GM23338 (cell line): Measurements from ENCODE around the gene NAP1L4.

Experiments
- JUNB ChIP-seq: IDR thresholded peaks from one replicate; pipeline ENCODE4 v1.6.1; 2016; ENCODE audit warnings: antibody characterized with exemption; ENCODE audit not compliant: unreplicated experiment
- NANOG ChIP-seq: IDR thresholded peaks from 2 replicates; pipeline ENCODE4 v1.6.1; 2016; ENCODE audit warnings: antibody characterized with exemption, borderline replicate concordance
- POLR2AphosphoS5 ChIP-seq: IDR thresholded peaks from 2 replicates; pipeline ENCODE4 v1.6.1; 2016; ENCODE audit warnings: antibody characterized with exemption, low read depth
- TF ChIP-seq, protein P1 (sequence below), 2 experiments: fragments of 200-600 bp in 1 of 2; sonication (generic) in 1 of 2; conservative IDR thresholded peaks; 2 replicates each; pipeline versions ENCODE4 v1.5.1 to v1.6.1; 2016 to 2017; ENCODE audit warnings: antibody characterized with exemption in 2 of 2, low read depth in 2 of 2, mild to moderate bottlenecking in 2 of 2, moderate library complexity in 1 of 2
- TF ChIP-seq, protein P2 (sequence below): fragments of 250-450 bp; sonication (Bioruptor Pico); IDR thresholded peaks from 2 replicates; pipeline ENCODE4 v1.5.0; 2020; ENCODE audit warnings: mild to moderate bottlenecking, moderate library complexity
- TF ChIP-seq, protein P3 (sequence below): IDR thresholded peaks from 2 replicates; pipeline ENCODE4 v1.6.1; 2016; ENCODE audit warnings: antibody characterized with exemption

DNA sequence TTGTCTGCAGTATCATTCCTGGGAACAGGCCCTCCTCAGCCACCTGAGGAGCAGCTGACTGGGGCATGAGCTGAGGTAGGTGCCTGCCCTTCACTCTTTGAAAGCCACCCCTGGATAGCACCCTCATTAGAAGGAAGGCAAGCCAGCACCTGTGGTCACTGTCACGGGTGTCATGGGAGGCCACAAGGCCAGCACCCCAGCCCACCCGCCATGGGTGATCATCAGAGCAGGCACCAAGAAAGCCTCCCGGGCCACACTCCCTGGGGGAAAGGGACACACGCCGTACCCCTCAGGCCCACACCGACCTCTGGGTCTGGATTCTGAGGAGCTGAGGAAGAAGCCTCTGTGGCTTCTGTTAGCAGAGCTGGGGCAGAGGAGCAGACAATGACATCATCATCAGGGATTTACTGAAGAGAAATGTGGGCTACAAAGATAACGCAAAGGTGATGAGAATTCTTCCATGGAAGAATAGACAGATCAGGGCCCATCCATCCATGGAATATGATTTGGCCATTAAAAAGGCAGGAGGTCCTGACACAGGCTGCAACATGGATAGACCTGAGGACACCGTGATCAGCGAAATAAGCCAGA, 16.7 kb upstream of the NAP1L4 start:
- TF ChIP-seq, protein P1, sequence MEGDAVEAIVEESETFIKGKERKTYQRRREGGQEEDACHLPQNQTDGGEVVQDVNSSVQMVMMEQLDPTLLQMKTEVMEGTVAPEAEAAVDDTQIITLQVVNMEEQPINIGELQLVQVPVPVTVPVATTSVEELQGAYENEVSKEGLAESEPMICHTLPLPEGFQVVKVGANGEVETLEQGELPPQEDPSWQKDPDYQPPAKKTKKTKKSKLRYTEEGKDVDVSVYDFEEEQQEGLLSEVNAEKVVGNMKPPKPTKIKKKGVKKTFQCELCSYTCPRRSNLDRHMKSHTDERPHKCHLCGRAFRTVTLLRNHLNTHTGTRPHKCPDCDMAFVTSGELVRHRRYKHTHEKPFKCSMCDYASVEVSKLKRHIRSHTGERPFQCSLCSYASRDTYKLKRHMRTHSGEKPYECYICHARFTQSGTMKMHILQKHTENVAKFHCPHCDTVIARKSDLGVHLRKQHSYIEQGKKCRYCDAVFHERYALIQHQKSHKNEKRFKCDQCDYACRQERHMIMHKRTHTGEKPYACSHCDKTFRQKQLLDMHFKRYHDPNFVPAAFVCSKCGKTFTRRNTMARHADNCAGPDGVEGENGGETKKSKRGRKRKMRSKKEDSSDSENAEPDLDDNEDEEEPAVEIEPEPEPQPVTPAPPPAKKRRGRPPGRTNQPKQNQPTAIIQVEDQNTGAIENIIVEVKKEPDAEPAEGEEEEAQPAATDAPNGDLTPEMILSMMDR (conservative IDR thresholded peaks at IDR 0.05; ENCODE audit: low read depth in 2 of 2) = no peak
- TF ChIP-seq JUNB = no peak
- TF ChIP-seq NANOG = no peak
- TF ChIP-seq POLR2AphosphoS5 = no peak
- TF ChIP-seq, protein P2, sequence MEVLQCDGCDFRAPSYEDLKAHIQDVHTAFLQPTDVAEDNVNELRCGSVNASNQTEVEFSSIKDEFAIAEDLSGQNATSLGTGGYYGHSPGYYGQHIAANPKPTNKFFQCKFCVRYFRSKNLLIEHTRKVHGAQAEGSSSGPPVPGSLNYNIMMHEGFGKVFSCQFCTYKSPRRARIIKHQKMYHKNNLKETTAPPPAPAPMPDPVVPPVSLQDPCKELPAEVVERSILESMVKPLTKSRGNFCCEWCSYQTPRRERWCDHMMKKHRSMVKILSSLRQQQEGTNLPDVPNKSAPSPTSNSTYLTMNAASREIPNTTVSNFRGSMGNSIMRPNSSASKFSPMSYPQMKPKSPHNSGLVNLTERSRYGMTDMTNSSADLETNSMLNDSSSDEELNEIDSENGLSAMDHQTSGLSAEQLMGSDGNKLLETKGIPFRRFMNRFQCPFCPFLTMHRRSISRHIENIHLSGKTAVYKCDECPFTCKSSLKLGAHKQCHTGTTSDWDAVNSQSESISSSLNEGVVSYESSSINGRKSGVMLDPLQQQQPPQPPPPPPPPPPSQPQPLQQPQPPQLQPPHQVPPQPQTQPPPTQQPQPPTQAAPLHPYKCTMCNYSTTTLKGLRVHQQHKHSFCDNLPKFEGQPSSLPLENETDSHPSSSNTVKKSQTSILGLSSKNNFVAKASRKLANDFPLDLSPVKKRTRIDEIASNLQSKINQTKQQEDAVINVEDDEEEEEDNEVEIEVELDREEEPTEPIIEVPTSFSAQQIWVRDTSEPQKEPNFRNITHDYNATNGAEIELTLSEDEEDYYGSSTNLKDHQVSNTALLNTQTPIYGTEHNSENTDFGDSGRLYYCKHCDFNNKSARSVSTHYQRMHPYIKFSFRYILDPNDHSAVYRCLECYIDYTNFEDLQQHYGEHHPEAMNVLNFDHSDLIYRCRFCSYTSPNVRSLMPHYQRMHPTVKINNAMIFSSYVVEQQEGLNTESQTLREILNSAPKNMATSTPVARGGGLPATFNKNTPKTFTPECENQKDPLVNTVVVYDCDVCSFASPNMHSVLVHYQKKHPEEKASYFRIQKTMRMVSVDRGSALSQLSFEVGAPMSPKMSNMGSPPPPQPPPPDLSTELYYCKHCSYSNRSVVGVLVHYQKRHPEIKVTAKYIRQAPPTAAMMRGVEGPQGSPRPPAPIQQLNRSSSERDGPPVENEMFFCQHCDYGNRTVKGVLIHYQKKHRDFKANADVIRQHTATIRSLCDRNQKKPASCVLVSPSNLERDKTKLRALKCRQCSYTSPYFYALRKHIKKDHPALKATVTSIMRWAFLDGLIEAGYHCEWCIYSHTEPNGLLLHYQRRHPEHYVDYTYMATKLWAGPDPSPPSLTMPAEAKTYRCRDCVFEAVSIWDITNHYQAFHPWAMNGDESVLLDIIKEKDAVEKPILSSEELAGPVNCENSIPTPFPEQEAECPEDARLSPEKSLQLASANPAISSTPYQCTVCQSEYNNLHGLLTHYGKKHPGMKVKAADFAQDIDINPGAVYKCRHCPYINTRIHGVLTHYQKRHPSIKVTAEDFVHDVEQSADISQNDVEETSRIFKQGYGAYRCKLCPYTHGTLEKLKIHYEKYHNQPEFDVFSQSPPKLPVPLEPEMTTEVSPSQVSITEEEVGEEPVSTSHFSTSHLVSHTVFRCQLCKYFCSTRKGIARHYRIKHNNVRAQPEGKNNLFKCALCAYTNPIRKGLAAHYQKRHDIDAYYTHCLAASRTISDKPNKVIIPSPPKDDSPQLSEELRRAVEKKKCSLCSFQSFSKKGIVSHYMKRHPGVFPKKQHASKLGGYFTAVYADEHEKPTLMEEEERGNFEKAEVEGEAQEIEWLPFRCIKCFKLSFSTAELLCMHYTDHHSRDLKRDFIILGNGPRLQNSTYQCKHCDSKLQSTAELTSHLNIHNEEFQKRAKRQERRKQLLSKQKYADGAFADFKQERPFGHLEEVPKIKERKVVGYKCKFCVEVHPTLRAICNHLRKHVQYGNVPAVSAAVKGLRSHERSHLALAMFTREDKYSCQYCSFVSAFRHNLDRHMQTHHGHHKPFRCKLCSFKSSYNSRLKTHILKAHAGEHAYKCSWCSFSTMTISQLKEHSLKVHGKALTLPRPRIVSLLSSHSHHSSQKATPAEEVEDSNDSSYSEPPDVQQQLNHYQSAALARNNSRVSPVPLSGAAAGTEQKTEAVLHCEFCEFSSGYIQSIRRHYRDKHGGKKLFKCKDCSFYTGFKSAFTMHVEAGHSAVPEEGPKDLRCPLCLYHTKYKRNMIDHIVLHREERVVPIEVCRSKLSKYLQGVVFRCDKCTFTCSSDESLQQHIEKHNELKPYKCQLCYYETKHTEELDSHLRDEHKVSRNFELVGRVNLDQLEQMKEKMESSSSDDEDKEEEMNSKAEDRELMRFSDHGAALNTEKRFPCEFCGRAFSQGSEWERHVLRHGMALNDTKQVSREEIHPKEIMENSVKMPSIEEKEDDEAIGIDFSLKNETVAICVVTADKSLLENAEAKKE (CRISPR knock-in tag) = no peak
- TF ChIP-seq, protein P3, sequence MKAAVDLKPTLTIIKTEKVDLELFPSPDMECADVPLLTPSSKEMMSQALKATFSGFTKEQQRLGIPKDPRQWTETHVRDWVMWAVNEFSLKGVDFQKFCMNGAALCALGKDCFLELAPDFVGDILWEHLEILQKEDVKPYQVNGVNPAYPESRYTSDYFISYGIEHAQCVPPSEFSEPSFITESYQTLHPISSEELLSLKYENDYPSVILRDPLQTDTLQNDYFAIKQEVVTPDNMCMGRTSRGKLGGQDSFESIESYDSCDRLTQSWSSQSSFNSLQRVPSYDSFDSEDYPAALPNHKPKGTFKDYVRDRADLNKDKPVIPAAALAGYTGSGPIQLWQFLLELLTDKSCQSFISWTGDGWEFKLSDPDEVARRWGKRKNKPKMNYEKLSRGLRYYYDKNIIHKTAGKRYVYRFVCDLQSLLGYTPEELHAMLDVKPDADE = no peak
